ENCODE data around the gene PTGR3.

The PTGR3 gene

GRCh38 chr18:75214332-75214690 lies 5.4 kb upstream of the PTGR3 start:
- TF ChIP-seq, protein P1, sequence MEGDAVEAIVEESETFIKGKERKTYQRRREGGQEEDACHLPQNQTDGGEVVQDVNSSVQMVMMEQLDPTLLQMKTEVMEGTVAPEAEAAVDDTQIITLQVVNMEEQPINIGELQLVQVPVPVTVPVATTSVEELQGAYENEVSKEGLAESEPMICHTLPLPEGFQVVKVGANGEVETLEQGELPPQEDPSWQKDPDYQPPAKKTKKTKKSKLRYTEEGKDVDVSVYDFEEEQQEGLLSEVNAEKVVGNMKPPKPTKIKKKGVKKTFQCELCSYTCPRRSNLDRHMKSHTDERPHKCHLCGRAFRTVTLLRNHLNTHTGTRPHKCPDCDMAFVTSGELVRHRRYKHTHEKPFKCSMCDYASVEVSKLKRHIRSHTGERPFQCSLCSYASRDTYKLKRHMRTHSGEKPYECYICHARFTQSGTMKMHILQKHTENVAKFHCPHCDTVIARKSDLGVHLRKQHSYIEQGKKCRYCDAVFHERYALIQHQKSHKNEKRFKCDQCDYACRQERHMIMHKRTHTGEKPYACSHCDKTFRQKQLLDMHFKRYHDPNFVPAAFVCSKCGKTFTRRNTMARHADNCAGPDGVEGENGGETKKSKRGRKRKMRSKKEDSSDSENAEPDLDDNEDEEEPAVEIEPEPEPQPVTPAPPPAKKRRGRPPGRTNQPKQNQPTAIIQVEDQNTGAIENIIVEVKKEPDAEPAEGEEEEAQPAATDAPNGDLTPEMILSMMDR (IDR thresholded peaks at IDR 0.05; ENCODE audit: low read depth, low read length): no peak
- no peak for DNase-seq (ENCODE audit: extremely low read depth, low read depth)

DNA sequence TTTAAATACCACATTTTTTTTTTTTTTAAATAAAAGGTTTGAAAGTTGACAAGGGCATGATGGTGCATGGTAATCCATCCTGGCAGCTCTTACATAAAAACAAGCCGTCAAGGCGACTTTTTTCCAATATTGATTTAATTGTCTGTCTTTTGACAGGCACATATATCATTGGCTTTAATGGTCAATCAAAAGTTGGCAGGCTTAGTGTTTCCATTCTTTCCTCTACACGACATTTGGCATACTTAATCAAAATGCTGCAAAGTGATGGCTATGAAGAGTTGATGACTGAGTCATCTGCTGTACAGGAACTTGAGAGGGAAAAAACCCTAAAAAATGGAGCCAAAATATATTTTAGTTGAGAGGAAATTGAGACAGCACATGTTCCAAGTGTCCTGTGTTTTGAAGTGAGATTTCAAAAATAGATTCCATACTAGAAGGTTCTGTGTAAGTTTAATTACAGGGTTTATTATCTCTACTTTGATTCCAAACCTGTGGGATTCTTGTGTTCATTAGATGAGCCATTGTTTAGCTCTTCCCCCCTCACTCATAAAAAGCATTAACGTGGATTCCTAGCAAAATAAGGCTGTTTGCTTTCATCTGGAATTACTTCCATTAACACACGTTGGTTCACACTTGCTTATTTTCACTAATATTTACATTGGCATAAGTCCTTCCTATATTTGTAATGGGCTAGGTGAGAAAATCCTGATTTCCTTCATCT lies 4.8 kb upstream of the PTGR3 start:
- DNase-seq (ENCODE audit: extremely low read depth, low read depth): no peak

DNA sequence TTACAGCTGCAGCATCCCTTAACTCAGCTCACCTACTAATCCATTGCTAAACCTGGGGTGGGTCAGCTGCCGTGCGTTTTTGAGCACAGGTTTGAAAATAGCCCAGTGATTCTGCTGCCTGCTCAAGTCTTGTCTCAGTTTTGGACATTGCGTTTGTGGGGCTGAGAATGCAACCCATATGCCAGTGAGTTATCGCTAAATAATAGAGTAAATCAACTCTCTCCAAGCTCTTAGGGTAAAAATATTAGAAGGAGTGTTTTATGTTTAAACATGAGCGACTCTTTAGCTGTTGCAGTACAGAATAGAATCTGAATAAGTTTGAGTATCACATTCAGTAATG lies 3.8 kb upstream of the PTGR3 start:
- DNase-seq (ENCODE audit: extremely low read depth, low read depth): no peak
- TF ChIP-seq, protein P1 (IDR thresholded peaks at IDR 0.05; ENCODE audit: low read depth, low read length): no peak

More for the DNA sequence above, 4.8 kb upstream of the PTGR3 start:
- TF ChIP-seq, protein P1 (IDR thresholded peaks at IDR 0.05; ENCODE audit: low read depth, low read length): no peak

DNA sequence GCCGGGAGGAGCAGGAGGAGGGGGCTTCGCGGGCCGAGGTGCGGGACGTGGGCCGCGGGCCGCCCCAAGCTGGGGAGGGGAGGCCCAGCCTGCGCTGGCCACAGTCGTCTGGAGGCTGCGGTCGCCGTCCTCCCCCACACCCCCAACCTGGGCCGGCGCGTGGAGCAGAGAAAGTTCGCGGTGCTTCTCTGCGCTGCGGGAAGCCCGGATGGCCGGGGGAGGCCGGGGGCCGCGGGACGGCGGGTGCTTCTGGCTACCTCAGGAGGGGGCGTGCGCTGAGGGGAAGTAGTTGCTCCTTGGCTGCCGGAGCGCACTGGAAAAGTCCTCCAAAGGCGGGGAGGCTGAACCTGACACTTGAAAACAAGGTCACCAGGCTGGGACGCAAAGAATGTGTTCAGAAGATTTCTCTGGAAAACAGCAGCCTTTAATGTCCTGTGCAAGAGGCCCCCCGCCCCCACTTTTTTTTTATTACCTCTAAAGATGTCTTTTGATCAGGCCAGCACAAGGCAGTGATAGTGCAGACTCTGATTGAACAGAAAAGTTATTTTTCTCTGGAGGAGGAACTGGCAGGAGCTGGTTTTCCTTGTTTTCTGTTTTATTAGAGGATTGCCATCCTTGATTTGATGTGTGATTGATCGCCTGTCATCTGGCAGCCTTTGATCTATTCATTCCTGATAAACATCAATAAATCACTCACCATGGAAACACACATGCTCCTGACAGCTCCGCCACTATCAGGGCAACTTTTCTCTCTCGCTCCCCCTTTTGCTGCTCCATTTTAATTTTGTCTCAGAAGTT lies 3.2 kb upstream of the PTGR3 start:
- DNase-seq (ENCODE audit: extremely low read depth, low read depth): no peak
- TF ChIP-seq, protein P1 (IDR thresholded peaks at IDR 0.05; ENCODE audit: low read depth, low read length): no peak; the same call in 1 of the 2 replicates

GRCh38 chr18:75211626-75211952 lies 2.6 kb upstream of the PTGR3 start:
- TF ChIP-seq, protein P1 (IDR thresholded peaks at IDR 0.05; ENCODE audit: low read depth, low read length): no peak
- no peak for DNase-seq (ENCODE audit: extremely low read depth, low read depth)

GRCh38 chr18:75211002-75211621 lies 2.2 kb upstream of the PTGR3 start:
- TF ChIP-seq, protein P1 (IDR thresholded peaks at IDR 0.05; ENCODE audit: low read depth, low read length): no peak
- DNase-seq (ENCODE audit: extremely low read depth, low read depth): no peak

Data from AG09319 (cell line).